Measurements from ENCODE around the gene CDKN2AIPNL. TPM values are rescaled to one million over a fixed set of nuclear protein-coding genes. Genes with fewer than 3 reads are reported as not detected.

The CDKN2AIPNL gene
- total RNA-seq, 1 donor from 2014 or later, result 26.2 TPM

- DNase-seq (ENCODE audit: low spot score), result no peak
- H3K27ac Mint-ChIP-seq (ENCODE audit: unreplicated experiment), result no peak overlapping the region
- H3K4me3 Mint-ChIP-seq (ENCODE audit: unreplicated experiment), result no peak overlapping the region
- no peaks in the 10 kb centered on the region for H3K9me3 Mint-ChIP-seq (ENCODE audit: unreplicated experiment)
- H3K27me3 Mint-ChIP-seq (ENCODE audit: unreplicated experiment), result no peaks in the 10 kb centered on the region
- TF ChIP-seq CTCF (IDR thresholded peaks at IDR 0.05; ENCODE audit: unreplicated experiment), result no peak
- H3K36me3 Mint-ChIP-seq (ENCODE audit: low read depth, unreplicated experiment), result no peaks in the 10 kb centered on the region
- H3K4me1 Mint-ChIP-seq (ENCODE audit: unreplicated experiment), result no peaks in the 10 kb centered on the region
Observed at GRCh38 chr5:134458234-134459009, 46.7 kb upstream of the CDKN2AIPNL start.

GRCh38 chr5:134457801-134458200 is 46.1 kb upstream of the CDKN2AIPNL start:
- H3K4me1 Mint-ChIP-seq (ENCODE audit: unreplicated experiment), result no peaks in the 10 kb centered on the region
- no peaks in the 10 kb centered on the region for H3K9me3 Mint-ChIP-seq (ENCODE audit: unreplicated experiment)
- no peaks in the 10 kb centered on the region for H3K36me3 Mint-ChIP-seq (ENCODE audit: low read depth, unreplicated experiment)
- H3K4me3 Mint-ChIP-seq (ENCODE audit: unreplicated experiment), result no peak overlapping the region
- no peaks in the 10 kb centered on the region for H3K27me3 Mint-ChIP-seq (ENCODE audit: unreplicated experiment)
- TF ChIP-seq CTCF (IDR thresholded peaks at IDR 0.05; ENCODE audit: unreplicated experiment), result no peak
- no peak overlapping the region for H3K27ac Mint-ChIP-seq (ENCODE audit: unreplicated experiment)
- no peak for DNase-seq (ENCODE audit: low spot score)

- H3K4me1 Mint-ChIP-seq (ENCODE audit: unreplicated experiment), result no peaks in the 10 kb centered on the region
- H3K36me3 Mint-ChIP-seq (ENCODE audit: low read depth, unreplicated experiment), result no peaks in the 10 kb centered on the region
- no peak for TF ChIP-seq CTCF (IDR thresholded peaks at IDR 0.05; ENCODE audit: unreplicated experiment)
- DNase-seq (ENCODE audit: low spot score), result no peak
- H3K27ac Mint-ChIP-seq (ENCODE audit: unreplicated experiment), result no peak overlapping the region
- H3K9me3 Mint-ChIP-seq (ENCODE audit: unreplicated experiment), result no peaks in the 10 kb centered on the region
- H3K27me3 Mint-ChIP-seq (ENCODE audit: unreplicated experiment), result no peaks in the 10 kb centered on the region
- no peak overlapping the region for H3K4me3 Mint-ChIP-seq (ENCODE audit: unreplicated experiment)
Observed at GRCh38 chr5:134456825-134457224, 45.1 kb upstream of the CDKN2AIPNL start.

- Mint-ChIP-seq H3K27ac (ENCODE audit: unreplicated experiment) (no peak overlapping the region), H3K9me3 (ENCODE audit: unreplicated experiment) (no peaks in the 10 kb centered on the region), H3K4me1 (ENCODE audit: unreplicated experiment) (no peaks in the 10 kb centered on the region), H3K4me3 (ENCODE audit: unreplicated experiment) (no peak overlapping the region), H3K36me3 (ENCODE audit: low read depth, unreplicated experiment) (no peaks in the 10 kb centered on the region), H3K27me3 (ENCODE audit: unreplicated experiment) (no peaks in the 10 kb centered on the region)
- DNase-seq (ENCODE audit: low spot score), result no peak
- TF ChIP-seq CTCF (IDR thresholded peaks at IDR 0.05; ENCODE audit: unreplicated experiment), result no peak
Observed at GRCh38 chr5:134455466-134455865, 43.8 kb upstream of the CDKN2AIPNL start.

- Mint-ChIP-seq H3K36me3 (ENCODE audit: low read depth, unreplicated experiment) (no peaks in the 10 kb centered on the region), H3K9me3 (ENCODE audit: unreplicated experiment) (no peaks in the 10 kb centered on the region), H3K27me3 (ENCODE audit: unreplicated experiment) (peaks cover 2% of the 10 kb centered on the region), H3K4me1 (ENCODE audit: unreplicated experiment) (no peaks in the 10 kb centered on the region), H3K4me3 (ENCODE audit: unreplicated experiment) (no peak overlapping the region), H3K27ac (ENCODE audit: unreplicated experiment) (no peak overlapping the region)
- DNase-seq (ENCODE audit: low spot score), result no peak
- TF ChIP-seq CTCF (IDR thresholded peaks at IDR 0.05; ENCODE audit: unreplicated experiment), result no peak
Observed at GRCh38 chr5:134453016-134453415, 41.3 kb upstream of the CDKN2AIPNL start.

All from endothelial cell (in vitro differentiated cells).